Mesendoderm (in vitro differentiated cells): ENCODE results near the gene AP2S1.
"Not testable (repeated sequence)": the region's sequence is repeated elsewhere in the genome, so short reads cannot be mapped to it uniquely, and the experiment has no call there.

Source experiments
- DNase-seq: peaks from one replicate; pipeline ENCODE4 v3.0.0; 2013
- H2AK5ac ChIP-seq: 2 replicates; pipeline ENCODE4 v1.6.1; 2013; ENCODE audit warnings: low read length, inconsistent platforms
- H2BK120ac ChIP-seq: 2 replicates; pipeline ENCODE4 v1.6.1; 2013; ENCODE audit warnings: low read depth, mild to moderate bottlenecking, low read length, moderate library complexity, mixed read lengths
- H2BK15ac ChIP-seq: replicated peaks from 2 replicates; pipeline ENCODE4 v1.6.1; 2013; ENCODE audit warnings: low read depth, mild to moderate bottlenecking, moderate library complexity
- H2BK5ac ChIP-seq: 2 replicates; pipeline ENCODE4 v1.6.1; 2013; ENCODE audit warnings: low read length, inconsistent platforms
- H3K18ac ChIP-seq: 2 replicates; pipeline ENCODE4 v1.6.1; 2013; ENCODE audit warnings: mild to moderate bottlenecking, low read length, mixed read lengths
- H3K23ac ChIP-seq: one replicate; pipeline ENCODE4 v1.6.1; 2013; ENCODE audit warnings: low read length
- H3K27ac ChIP-seq: 2 replicates; pipeline ENCODE4 v1.5.1; 2013; ENCODE audit warnings: low read depth, mild to moderate bottlenecking, inconsistent platforms, low read length, moderate library complexity
- H3K27me3 ChIP-seq: 2 replicates; pipeline ENCODE4 v1.6.1; 2013; ENCODE audit warnings: low read length, control low read depth, mild to moderate bottlenecking, inconsistent platforms; ENCODE audit not compliant: insufficient read depth, poor library complexity
- H3K36me3 ChIP-seq: 2 replicates; pipeline ENCODE4 v1.6.1; 2013; ENCODE audit warnings: low read length, inconsistent platforms; ENCODE audit not compliant: control insufficient read depth, insufficient read depth
- H3K4ac ChIP-seq: one replicate; pipeline ENCODE4 v1.6.1; 2013; ENCODE audit warnings: low read depth, mild to moderate bottlenecking, low read length, moderate library complexity
- H3K4me1 ChIP-seq: 2 replicates; pipeline ENCODE4 v1.6.1; 2013; ENCODE audit warnings: low read depth, low read length, inconsistent platforms; ENCODE audit not compliant: control insufficient read depth
- H3K4me2 ChIP-seq: 2 replicates; pipeline ENCODE4 v1.6.1; 2013; ENCODE audit warnings: low read length
- H3K4me3 ChIP-seq: 2 replicates; pipeline ENCODE4 v1.5.1; 2013; ENCODE audit warnings: mild to moderate bottlenecking, low read length
- H3K56ac ChIP-seq: one replicate; pipeline ENCODE4 v1.6.1; 2013; ENCODE audit warnings: low read length
- H3K79me1 ChIP-seq: 2 replicates; pipeline ENCODE4 v1.6.1; 2013; ENCODE audit warnings: low read length, inconsistent platforms
- H3K79me2 ChIP-seq: 2 replicates; pipeline ENCODE4 v1.6.1; 2013; ENCODE audit warnings: mild to moderate bottlenecking, low read length; ENCODE audit not compliant: control insufficient read depth, insufficient read depth
- H3K9ac ChIP-seq: 2 replicates; pipeline ENCODE4 v1.6.1; 2013; ENCODE audit warnings: low read length, inconsistent platforms
- H4K5ac ChIP-seq: one replicate; pipeline ENCODE4 v1.6.1; 2013; ENCODE audit warnings: low read length
- H4K8ac ChIP-seq: one replicate; pipeline ENCODE4 v1.6.1; 2013; ENCODE audit warnings: low read depth, mild to moderate bottlenecking, control low read depth, low read length, moderate library complexity
- WGBS: extraction: QIAGEN DNeasy Blood & Tissue Kit; methylation state at CpG from one replicate; pipeline ENCODE4 v1.1.7; 2013; ENCODE audit warnings: low lambda C conversion rate, missing lambda C conversion rate; ENCODE audit not compliant: insufficient coverage; ENCODE audit errors: extremely low coverage; 5-methylcytosine and 5-hydroxymethylcytosine counted together

Gene AP2S1

GRCh38 chr19:46872967-46873366 is 22.3 kb upstream of the AP2S1 start:
- no peaks in the 10 kb centered on the region for H3K27me3 ChIP-seq
- no peak overlapping the region for H3K4me3 ChIP-seq
- no peak overlapping the region for H3K4me2 ChIP-seq
- no peak overlapping the region for H3K4ac ChIP-seq
- no peak overlapping the region for H3K27ac ChIP-seq
- H3K56ac ChIP-seq, result no peak overlapping the region
- no peak overlapping the region for H2BK15ac ChIP-seq
- H3K79me1 ChIP-seq, result peaks cover 6% of the 10 kb centered on the region
- DNase-seq, result no peak
- H4K5ac ChIP-seq, result no peak overlapping the region
- H2BK5ac ChIP-seq, result no peak overlapping the region
- no peak overlapping the region for H3K9ac ChIP-seq
- no peak overlapping the region for H2BK120ac ChIP-seq
- H3K18ac ChIP-seq, result no peak overlapping the region
- no peaks in the 10 kb centered on the region for H3K36me3 ChIP-seq
- no peak overlapping the region for H3K23ac ChIP-seq
- H3K79me2 ChIP-seq, result peaks cover 34% of the 10 kb centered on the region
- peaks cover 2% of the 10 kb centered on the region for H3K4me1 ChIP-seq
- no peak overlapping the region for H2AK5ac ChIP-seq
- no CpG with 5 or more reads among the region's 4 CpGs for WGBS
- H4K8ac ChIP-seq, result no peak overlapping the region

- not testable (repeated sequence) for H3K27me3 ChIP-seq
- WGBS, result no CpG with 5 or more reads among the region's 5 CpGs
Observed at GRCh38 chr19:46871173-46871572, 20.5 kb upstream of the AP2S1 start.

GRCh38 chr19:46868025-46868802 is 17.6 kb upstream of the AP2S1 start:
- H3K56ac ChIP-seq, result no peak overlapping the region
- WGBS, result no CpG with 5 or more reads among the region's 4 CpGs

More at GRCh38 chr19:46871173-46871572, 20.5 kb upstream of the AP2S1 start:
- H3K9ac ChIP-seq, H3K23ac ChIP-seq, H3K36me3 ChIP-seq, H3K4ac ChIP-seq, H3K18ac ChIP-seq, H3K4me3 ChIP-seq, H2AK5ac ChIP-seq, H4K5ac ChIP-seq, H3K4me2 ChIP-seq, H3K27ac ChIP-seq, H4K8ac ChIP-seq, H2BK5ac ChIP-seq, H2BK120ac ChIP-seq, DNase-seq, H3K4me1 ChIP-seq, H3K56ac ChIP-seq, H2BK15ac ChIP-seq: not testable (repeated sequence)
- Histone ChIP-seq H3K79me1 (peaks cover 12% of the 10 kb centered on the region), H3K79me2 (peaks cover 48% of the 10 kb centered on the region)

GRCh38 chr19:46867170-46867569 is 16.5 kb upstream of the AP2S1 start:
- Histone ChIP-seq H3K36me3 (peaks cover 2% of the 10 kb centered on the region), H3K4me3 (no peak overlapping the region), H2BK120ac (no peak overlapping the region), H3K56ac (no peak overlapping the region), H3K79me2 (peaks cover 81% of the 10 kb centered on the region), H2BK15ac (no peak overlapping the region), H3K9ac (no peak overlapping the region), H3K18ac (no peak overlapping the region), H3K27ac (no peak overlapping the region), H2BK5ac (no peak overlapping the region), H4K8ac (no peak overlapping the region), H3K27me3 (no peaks in the 10 kb centered on the region), H3K23ac (no peak overlapping the region), H2AK5ac (no peak overlapping the region), H4K5ac (no peak overlapping the region), H3K4me1 (peaks cover 19% of the 10 kb centered on the region), H3K4ac (no peak overlapping the region), H3K4me2 (no peak overlapping the region), H3K79me1 (peaks cover 20% of the 10 kb centered on the region)
- no peak for DNase-seq
- no CpG with 5 or more reads among the region's 3 CpGs for WGBS

More at GRCh38 chr19:46868025-46868802, 17.6 kb upstream of the AP2S1 start:
- no peak overlapping the region for H3K23ac ChIP-seq
- H4K5ac ChIP-seq, result no peak overlapping the region
- H2BK15ac ChIP-seq, result no peak overlapping the region
- H2AK5ac ChIP-seq, result no peak overlapping the region
- H3K9ac ChIP-seq, result no peak overlapping the region
- H3K27ac ChIP-seq, result no peak overlapping the region
- peaks cover 17% of the 10 kb centered on the region for H3K79me1 ChIP-seq
- no peak overlapping the region for H3K4ac ChIP-seq
- H3K4me2 ChIP-seq, result no peak overlapping the region
- peaks cover 11% of the 10 kb centered on the region for H3K4me1 ChIP-seq
- no peak overlapping the region for H3K4me3 ChIP-seq
- DNase-seq, result no peak
- H3K18ac ChIP-seq, result no peak overlapping the region
- no peak overlapping the region for H2BK120ac ChIP-seq
- no peak overlapping the region for H4K8ac ChIP-seq
- peaks cover 2% of the 10 kb centered on the region for H3K36me3 ChIP-seq
- H3K79me2 ChIP-seq, result peaks cover 75% of the 10 kb centered on the region
- H2BK5ac ChIP-seq, result no peak overlapping the region
- H3K27me3 ChIP-seq, result no peaks in the 10 kb centered on the region

- DNase-seq, result peak; percentile 31
- Histone ChIP-seq H3K27ac (no peak overlapping the region), H3K4me1 (peaks cover 19% of the 10 kb centered on the region), H2AK5ac (no peak overlapping the region), H3K23ac (no peak overlapping the region), H3K79me2 (peaks cover 85% of the 10 kb centered on the region), H3K9ac (peak overlapping the region; percentile 21), H4K8ac (no peak overlapping the region), H2BK15ac (no peak overlapping the region), H3K56ac (peak overlapping the region; percentile 25), H3K18ac (no peak overlapping the region), H3K79me1 (peaks cover 24% of the 10 kb centered on the region), H3K36me3 (peaks cover 2% of the 10 kb centered on the region), H3K4ac (no peak overlapping the region), H4K5ac (no peak overlapping the region), H3K4me3 (no peak overlapping the region), H2BK120ac (no peak overlapping the region), H3K27me3 (no peaks in the 10 kb centered on the region), H3K4me2 (no peak overlapping the region), H2BK5ac (no peak overlapping the region)
- no CpG with 5 or more reads among the region's 3 CpGs for WGBS
Observed at GRCh38 chr19:46866407-46867136, 15.9 kb upstream of the AP2S1 start.
